LHCN-M2 (cell line): ENCODE measurements around the gene FUT6. TPM values are rescaled to one million over a fixed set of nuclear protein-coding genes. Genes with fewer than 3 reads are reported as not detected.

Experiments used
- DNase-seq: peaks from one replicate; pipeline ENCODE4 v3.0.0-alpha.2; 2012; ENCODE audit warnings: low read depth
- total RNA-seq: library from RNA; depleted of rRNA; stranded (reverse); fragments of >200 nt; gene quantifications from 2 replicates; pipeline ENCODE4 v1.2.3, GENCODE V29; 2014

The FUT6 gene
- total RNA-seq, 1 experiment from 2014 or later, result not detected

GRCh38 chr19:5805462-5806132 lies 33.9 kb downstream of the FUT6 start:
- DNase-seq, result no peak

GRCh38 chr19:5804516-5805461 lies 34.7 kb downstream of the FUT6 start, which contains the start of gene NRTN:
NRTN (plus strand) TSS chr19:5805067; CDS start chr19:5824166, 19,099 bp downstream.
- no peak for DNase-seq

GRCh38 chr19:5803752-5804515 lies 35.6 kb downstream of the FUT6 start:
- DNase-seq, result peak; percentile 78

GRCh38 chr19:5803441-5803751 lies 36.1 kb downstream of the FUT6 start:
- no peak for DNase-seq

- peak; percentile 35 for DNase-seq
Observed at GRCh38 chr19:5801796-5802619, 37.5 kb downstream of the FUT6 start.

- no peak for DNase-seq
Observed at GRCh38 chr19:5800361-5801270, 38.9 kb downstream of the FUT6 start.

GRCh38 chr19:5799247-5800241 lies 40.0 kb downstream of the FUT6 start:
- DNase-seq, result no peak

- DNase-seq, result no peak
Observed at GRCh38 chr19:5798244-5798643, 41.3 kb downstream of the FUT6 start.

GRCh38 chr19:5795382-5795919 lies 44.1 kb downstream of the FUT6 start:
- DNase-seq, result no peak

GRCh38 chr19:5793188-5793587 lies 46.3 kb downstream of the FUT6 start:
- no peak for DNase-seq

GRCh38 chr19:5792224-5792623 lies 47.3 kb downstream of the FUT6 start:
- DNase-seq, result no peak

- DNase-seq, result peak; percentile 96
Observed at GRCh38 chr19:5790559-5791520, 48.7 kb downstream of the FUT6 start, which contains the start of gene DUS3L. DUS3L (minus strand) TSS chr19:5791163; CDS start chr19:5791141, 22 bp downstream.

GRCh38 chr19:5789886-5790558 lies 49.5 kb downstream of the FUT6 start:
- DNase-seq, result no peak

GRCh38 chr19:5789351-5789761 lies 50.1 kb downstream of the FUT6 start:
- no peak for DNase-seq

GRCh38 chr19:5788422-5788821 lies 51.1 kb downstream of the FUT6 start:
- no peak for DNase-seq

- DNase-seq, result no peak
Observed at GRCh38 chr19:5787409-5788182, 51.9 kb downstream of the FUT6 start.
